ENCODE results near the gene TTLL10. TPM values are rescaled to one million over a fixed set of nuclear protein-coding genes. Genes with fewer than 3 reads are reported as not detected.

Gene TTLL10
- total RNA-seq, 1 donor from 2014 or later, result not detected

- Histone ChIP-seq H3K27me3 (ENCODE audit: control insufficient read depth, insufficient read depth, low read length) (no peaks in the 10 kb centered on the region), H3K36me3 (ENCODE audit: control insufficient read depth, insufficient read depth, low read length) (no peaks in the 10 kb centered on the region), H3K4me3 (ENCODE audit: low read depth, low read length) (no peak overlapping the region)
- no peak for DNase-seq (ENCODE audit: low read depth)
- TF ChIP-seq CTCF (IDR thresholded peaks at IDR 0.05; ENCODE audit: insufficient read depth, low read length, poor library complexity, severe bottlenecking), result no peak
Observed at GRCh38 chr1:1144843-1145546, 28.7 kb upstream of the TTLL10 start.

DNA sequence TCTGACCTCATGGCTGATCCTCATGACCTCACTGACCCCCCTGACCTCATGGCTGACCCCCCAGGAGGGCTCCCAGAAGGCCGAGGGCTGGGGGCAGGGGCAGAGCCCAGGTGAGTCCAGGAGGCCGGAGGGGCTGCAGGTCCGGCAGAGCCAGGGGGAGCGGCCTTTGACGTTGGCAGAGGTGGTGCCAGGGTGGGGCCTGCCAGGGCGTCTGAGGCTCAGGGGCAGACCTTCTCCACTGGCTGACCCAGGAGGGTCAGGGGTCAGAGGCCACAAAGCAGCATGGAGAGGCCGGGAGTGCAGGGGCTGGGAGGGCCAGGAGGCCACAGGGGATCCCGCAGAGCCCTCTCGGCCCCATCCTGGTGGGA is 28.1 kb upstream of the TTLL10 start:
- Histone ChIP-seq H3K4me3 (ENCODE audit: low read depth, low read length) (no peak overlapping the region), H3K27me3 (ENCODE audit: control insufficient read depth, insufficient read depth, low read length) (no peaks in the 10 kb centered on the region), H3K36me3 (ENCODE audit: control insufficient read depth, insufficient read depth, low read length) (no peaks in the 10 kb centered on the region)
- TF ChIP-seq CTCF (IDR thresholded peaks at IDR 0.05; ENCODE audit: insufficient read depth, low read length, poor library complexity, severe bottlenecking), result no peak
- DNase-seq (ENCODE audit: low read depth), result no peak

- H3K4me3 ChIP-seq (ENCODE audit: low read depth, low read length), result no peak overlapping the region
- TF ChIP-seq CTCF (IDR thresholded peaks at IDR 0.05; ENCODE audit: insufficient read depth, low read length, poor library complexity, severe bottlenecking), result no peak
- no peak for DNase-seq (ENCODE audit: low read depth)
- no peaks in the 10 kb centered on the region for H3K27me3 ChIP-seq (ENCODE audit: control insufficient read depth, insufficient read depth, low read length)
- no peaks in the 10 kb centered on the region for H3K36me3 ChIP-seq (ENCODE audit: control insufficient read depth, insufficient read depth, low read length)
Observed at GRCh38 chr1:1146026-1146425, 27.7 kb upstream of the TTLL10 start.

DNA sequence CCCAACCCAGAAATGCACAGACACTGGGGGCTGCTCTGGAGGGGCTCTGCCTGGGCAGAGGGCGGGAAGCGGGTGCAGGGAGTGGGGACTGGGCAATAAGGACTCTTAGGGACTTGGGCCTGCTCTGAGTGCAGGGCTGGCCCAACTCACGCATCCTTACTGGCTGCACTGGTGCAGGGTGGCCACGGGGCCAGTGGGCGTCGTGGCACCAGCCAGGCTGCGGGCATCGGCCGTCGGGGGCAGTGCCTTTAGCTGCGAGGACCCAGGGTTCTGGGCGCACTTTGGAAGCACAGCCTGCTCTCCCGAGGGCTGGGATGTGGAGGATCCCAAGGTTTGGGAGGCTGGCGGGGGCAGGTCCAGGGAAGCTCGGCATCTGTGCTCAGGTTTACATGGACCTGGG is 27.1 kb upstream of the TTLL10 start:
- no peak for DNase-seq (ENCODE audit: low read depth)
- H3K4me3 ChIP-seq (ENCODE audit: low read depth, low read length), result no peak overlapping the region
- H3K36me3 ChIP-seq (ENCODE audit: control insufficient read depth, insufficient read depth, low read length), result no peaks in the 10 kb centered on the region
- no peak for TF ChIP-seq CTCF (IDR thresholded peaks at IDR 0.05; ENCODE audit: insufficient read depth, low read length, poor library complexity, severe bottlenecking)
- no peaks in the 10 kb centered on the region for H3K27me3 ChIP-seq (ENCODE audit: control insufficient read depth, insufficient read depth, low read length)

- Histone ChIP-seq H3K4me3 (ENCODE audit: low read depth, low read length) (no peak overlapping the region), H3K27me3 (ENCODE audit: control insufficient read depth, insufficient read depth, low read length) (no peaks in the 10 kb centered on the region), H3K36me3 (ENCODE audit: control insufficient read depth, insufficient read depth, low read length) (no peaks in the 10 kb centered on the region)
- no peak for TF ChIP-seq CTCF (IDR thresholded peaks at IDR 0.05; ENCODE audit: insufficient read depth, low read length, poor library complexity, severe bottlenecking)
- DNase-seq (ENCODE audit: low read depth), result no peak
Observed at GRCh38 chr1:1148061-1148460, 25.6 kb upstream of the TTLL10 start.

GRCh38 chr1:1148569-1148968 is 25.1 kb upstream of the TTLL10 start:
- TF ChIP-seq CTCF (IDR thresholded peaks at IDR 0.05; ENCODE audit: insufficient read depth, low read length, poor library complexity, severe bottlenecking), result no peak
- Histone ChIP-seq H3K36me3 (ENCODE audit: control insufficient read depth, insufficient read depth, low read length) (no peaks in the 10 kb centered on the region), H3K27me3 (ENCODE audit: control insufficient read depth, insufficient read depth, low read length) (no peaks in the 10 kb centered on the region), H3K4me3 (ENCODE audit: low read depth, low read length) (no peak overlapping the region)
- no peak for DNase-seq (ENCODE audit: low read depth)
